ENCODE results near the gene OSTM1. TPM values are rescaled to one million over a fixed set of nuclear protein-coding genes. Genes with fewer than 3 reads are reported as not detected.

The OSTM1 gene
- total RNA-seq, 2 donors from 2014 or later = 70.7 to 102 TPM

- DNase-seq (ENCODE audit: low spot score) = no peak
- intact Hi-C loops (cut with DNase I) = no loop called here
Observed at GRCh38 chr6:107991772-107992550, 82.6 kb downstream of the OSTM1 start.

Other genes starting within 250 kb of the OSTM1 start
- 100 to 1,000 TPM; 114 to 116 TPM for gene SEC63, start 116.5 kb downstream of the OSTM1 start, total RNA-seq
- not detected for gene NR2E1, start 91.3 kb upstream of the OSTM1 start, total RNA-seq
- 100 to 1,000 TPM; 159 to 182 TPM for gene SNX3, start 186.3 kb upstream of the OSTM1 start, total RNA-seq
- 1 to 10 TPM; 5.0 to 5.3 TPM for gene AFG1L, start 220.3 kb upstream of the OSTM1 start, total RNA-seq

Measured in posterior vena cava (tissue), 2 donors.